Activated T-cell treated with anti-CD3 and anti-CD28 coated beads, Interleukin-2, amount 50 U/mL, for 4 hours (primary cell): ENCODE data around the gene CD22. TPM values are rescaled to one million over a fixed set of nuclear protein-coding genes. Genes with fewer than 3 reads are reported as not detected.
"Not testable (repeated sequence)": the region's sequence is repeated elsewhere in the genome, so short reads cannot be mapped to it uniquely, and the experiment has no call there.

Experiments used
- ATAC-seq, 2 donors: fragments of 200-7000 bp; cut with Tn5 transposase; one replicate each; pipeline ENCODE4 v1.10.0; 2021
- DNase-seq: peaks from one replicate; pipeline ENCODE4 v3.0.0-alpha.2; 2020
- H3K27me3 Mint-ChIP-seq: one replicate; pipeline ENCODE4 v1.8.0; 2021; ENCODE audit warnings: low read depth, mixed read lengths
- H3K36me3 Mint-ChIP-seq: one replicate; pipeline ENCODE4 v1.8.0; 2022; ENCODE audit warnings: mixed read lengths; ENCODE audit not compliant: insufficient read depth
- H3K4me1 Mint-ChIP-seq: one replicate; pipeline ENCODE4 v1.8.0; 2021; ENCODE audit warnings: low read depth, mixed read lengths
- H3K4me3 Mint-ChIP-seq: one replicate; pipeline ENCODE4 v1.8.0; 2021; ENCODE audit warnings: mild to moderate bottlenecking, moderate library complexity, mixed read lengths
- H3K9me3 Mint-ChIP-seq: one replicate; pipeline ENCODE4 v1.8.0; 2021; ENCODE audit warnings: mixed read lengths
- total RNA-seq, 3 donors: library from RNA; stranded (reverse); gene quantifications; one replicate each; pipeline ENCODE4 v1.2.1, GENCODE V29; 2021

Gene CD22
- 1 to 10 TPM; 1.3 to 5.2 (median 1.4) TPM for total RNA-seq

- H3K9me3 Mint-ChIP-seq: no peaks in the 10 kb centered on the region
- H3K4me3 Mint-ChIP-seq: peak within 1 kb of the TSS; percentile 63
- H3K27me3 Mint-ChIP-seq: peaks cover 11% of the 10 kb centered on the region
- DNase-seq (no peak), ATAC-seq (peak in 1 of 2 donors; percentile 34)
- H3K36me3 Mint-ChIP-seq: no peaks in the 10 kb centered on the region
- peaks cover 16% of the 10 kb centered on the region for H3K4me1 Mint-ChIP-seq
These were observed at the start of gene CD22 for GRCh38 chr19:35328851-35329285. Gene CD22, plus strand, starts transcription at chr19:35329187. Its CDS starts 2,854 bp downstream, at chr19:35332041.

GRCh38 chr19:35279374-35279773, 49.6 kb upstream of the CD22 start:
- Mint-ChIP-seq H3K9me3 (no peaks in the 10 kb centered on the region), H3K27me3 (peaks cover 12% of the 10 kb centered on the region), H3K4me1 (peaks cover 5% of the 10 kb centered on the region), H3K36me3 (peaks cover 16% of the 10 kb centered on the region), H3K4me3 (no peak overlapping the region)
- DNase-seq (no peak), ATAC-seq (no peak)

GRCh38 chr19:35279985-35280821, 48.8 kb upstream of the CD22 start:
- ATAC-seq (no peak), DNase-seq (no peak)
- H3K4me3 Mint-ChIP-seq: no peak overlapping the region
- peaks cover 16% of the 10 kb centered on the region for H3K36me3 Mint-ChIP-seq
- peaks cover 5% of the 10 kb centered on the region for H3K4me1 Mint-ChIP-seq
- peaks cover 16% of the 10 kb centered on the region for H3K27me3 Mint-ChIP-seq
- H3K9me3 Mint-ChIP-seq: no peaks in the 10 kb centered on the region

GRCh38 chr19:35281303-35281702, 47.7 kb upstream of the CD22 start:
- no peaks in the 10 kb centered on the region for H3K9me3 Mint-ChIP-seq
- peaks cover 4% of the 10 kb centered on the region for H3K4me1 Mint-ChIP-seq
- peaks cover 9% of the 10 kb centered on the region for H3K36me3 Mint-ChIP-seq
- H3K4me3 Mint-ChIP-seq: no peak overlapping the region
- peaks cover 16% of the 10 kb centered on the region for H3K27me3 Mint-ChIP-seq
- DNase-seq: no peak
- ATAC-seq: peak in 1 of 2 donors; percentile 17

GRCh38 chr19:35284153-35285094, 44.6 kb upstream of the CD22 start:
- Mint-ChIP-seq H3K9me3 (no peaks in the 10 kb centered on the region), H3K4me1 (peaks cover 4% of the 10 kb centered on the region), H3K27me3 (peaks cover 16% of the 10 kb centered on the region), H3K36me3 (no peaks in the 10 kb centered on the region), H3K4me3 (no peak overlapping the region)
- ATAC-seq (no peak), DNase-seq (no peak)

- Mint-ChIP-seq H3K4me1 (peaks cover 4% of the 10 kb centered on the region), H3K9me3 (no peaks in the 10 kb centered on the region), H3K36me3 (no peaks in the 10 kb centered on the region), H3K27me3 (peaks cover 16% of the 10 kb centered on the region), H3K4me3 (no peak overlapping the region)
- ATAC-seq (no peak), DNase-seq (no peak)
These were observed 43.9 kb upstream of the CD22 start for GRCh38 chr19:35285095-35285449.

GRCh38 chr19:35285465-35285864, 43.5 kb upstream of the CD22 start:
- H3K4me1 Mint-ChIP-seq, DNase-seq, ATAC-seq, H3K9me3 Mint-ChIP-seq, H3K36me3 Mint-ChIP-seq, H3K4me3 Mint-ChIP-seq: not testable (repeated sequence)
- peaks cover 16% of the 10 kb centered on the region for H3K27me3 Mint-ChIP-seq

GRCh38 chr19:35286101-35286500, 42.9 kb upstream of the CD22 start:
- not testable (repeated sequence) for H3K36me3 Mint-ChIP-seq, H3K4me3 Mint-ChIP-seq, H3K9me3 Mint-ChIP-seq, ATAC-seq, H3K4me1 Mint-ChIP-seq, DNase-seq
- H3K27me3 Mint-ChIP-seq: peaks cover 16% of the 10 kb centered on the region

- ATAC-seq: no peak
- Mint-ChIP-seq H3K36me3 (no peaks in the 10 kb centered on the region), H3K4me3 (no peak overlapping the region), H3K4me1 (no peaks in the 10 kb centered on the region), H3K9me3 (no peaks in the 10 kb centered on the region), H3K27me3 (peaks cover 14% of the 10 kb centered on the region)
- DNase-seq: no peak
These were observed 41.3 kb upstream of the CD22 start for GRCh38 chr19:35287713-35288112.

- Mint-ChIP-seq H3K36me3 (no peaks in the 10 kb centered on the region), H3K9me3 (no peaks in the 10 kb centered on the region), H3K4me1 (no peaks in the 10 kb centered on the region), H3K4me3 (no peak overlapping the region), H3K27me3 (peaks cover 9% of the 10 kb centered on the region)
- ATAC-seq: no peak
- no peak for DNase-seq
These were observed 40.7 kb upstream of the CD22 start for GRCh38 chr19:35288331-35288730.

GRCh38 chr19:35288906-35289305, 40.1 kb upstream of the CD22 start:
- H3K4me1 Mint-ChIP-seq: no peaks in the 10 kb centered on the region
- peaks cover 6% of the 10 kb centered on the region for H3K27me3 Mint-ChIP-seq
- ATAC-seq (no peak), DNase-seq (no peak)
- H3K4me3 Mint-ChIP-seq: no peak overlapping the region
- no peaks in the 10 kb centered on the region for H3K9me3 Mint-ChIP-seq
- H3K36me3 Mint-ChIP-seq: no peaks in the 10 kb centered on the region

GRCh38 chr19:35290381-35291127, 38.4 kb upstream of the CD22 start:
- peaks cover under 1% of the 10 kb centered on the region for H3K4me1 Mint-ChIP-seq
- ATAC-seq: no peak

GRCh38 chr19:35291259-35291658, 37.7 kb upstream of the CD22 start:
- no peak for DNase-seq
- Mint-ChIP-seq H3K27me3 (no peaks in the 10 kb centered on the region), H3K4me1 (peaks cover 8% of the 10 kb centered on the region), H3K9me3 (no peaks in the 10 kb centered on the region), H3K4me3 (no peak overlapping the region), H3K36me3 (no peaks in the 10 kb centered on the region)
- no peak for ATAC-seq

More at GRCh38 chr19:35290381-35291127, 38.4 kb upstream of the CD22 start:
- Mint-ChIP-seq H3K4me3 (no peak overlapping the region), H3K27me3 (no peaks in the 10 kb centered on the region), H3K9me3 (no peaks in the 10 kb centered on the region), H3K36me3 (no peaks in the 10 kb centered on the region)
- DNase-seq: no peak

GRCh38 chr19:35291916-35292315, 37.1 kb upstream of the CD22 start, which contains the start of gene MAG:
Gene MAG, plus strand, starts transcription at chr19:35292161. Its CDS starts 3,248 bp downstream, at chr19:35295409.
- Mint-ChIP-seq H3K9me3 (no peaks in the 10 kb centered on the region), H3K4me3 (no peak within 1 kb of the TSS), H3K4me1 (peaks cover 8% of the 10 kb centered on the region), H3K27me3 (no peaks in the 10 kb centered on the region), H3K36me3 (no peaks in the 10 kb centered on the region)
- ATAC-seq (no peak), DNase-seq (no peak)
